Uterus (tissue), 2 donors: ENCODE measurements around the gene BCL2L11.

Source experiments
- CTCF ChIP-seq, 4 experiments: fragments of 200-600 bp in 2 of 4; fragments of 450-650 bp in 2 of 4; sonication (generic) in 2 of 4; IDR thresholded peaks; one replicate each; pipeline ENCODE4 v1.5.1; 2016 to 2019; ENCODE audit warnings: antibody characterized with exemption in 4 of 4, mild to moderate bottlenecking in 2 of 4, moderate library complexity in 1 of 4
- POLR2A ChIP-seq, 2 donors: fragments of 450-650 bp; IDR thresholded peaks; one replicate each; pipeline ENCODE4 v1.6.1; 2016; ENCODE audit warnings: antibody characterized with exemption in 2 of 2, mild to moderate bottlenecking in 1 of 2, moderate library complexity in 1 of 2

DNA sequence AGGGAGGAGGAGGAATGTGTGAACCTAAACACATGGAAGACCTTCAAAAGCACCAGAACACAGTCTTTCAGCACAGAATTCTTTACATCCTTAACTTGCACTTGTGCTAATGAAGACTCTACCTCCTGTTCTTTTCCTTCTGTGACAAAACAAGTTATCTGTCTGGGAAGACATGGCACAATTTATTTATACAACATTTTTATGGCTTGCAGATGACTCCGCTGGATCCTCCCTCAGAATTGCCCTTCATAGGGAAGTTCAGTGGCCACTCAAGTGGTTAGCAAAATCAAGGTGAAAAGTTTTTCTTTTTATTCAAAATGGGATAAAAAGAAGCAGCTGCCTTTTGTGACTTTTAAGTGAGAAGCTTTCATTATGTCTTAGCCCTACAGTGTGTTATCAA, 21.4 kb downstream of the BCL2L11 start:
- no peak for TF ChIP-seq CTCF (IDR thresholded peaks at IDR 0.05)
- no peak for TF ChIP-seq POLR2A (IDR thresholded peaks at IDR 0.05)
